CMK (cell line): Measurements from ENCODE around the gene RB1.

ENCODE experiments used
- DNase-seq: peaks from one replicate; pipeline ENCODE4 v3.0.0-alpha.2; 2010; ENCODE audit warnings: low read depth

The RB1 gene

DNA sequence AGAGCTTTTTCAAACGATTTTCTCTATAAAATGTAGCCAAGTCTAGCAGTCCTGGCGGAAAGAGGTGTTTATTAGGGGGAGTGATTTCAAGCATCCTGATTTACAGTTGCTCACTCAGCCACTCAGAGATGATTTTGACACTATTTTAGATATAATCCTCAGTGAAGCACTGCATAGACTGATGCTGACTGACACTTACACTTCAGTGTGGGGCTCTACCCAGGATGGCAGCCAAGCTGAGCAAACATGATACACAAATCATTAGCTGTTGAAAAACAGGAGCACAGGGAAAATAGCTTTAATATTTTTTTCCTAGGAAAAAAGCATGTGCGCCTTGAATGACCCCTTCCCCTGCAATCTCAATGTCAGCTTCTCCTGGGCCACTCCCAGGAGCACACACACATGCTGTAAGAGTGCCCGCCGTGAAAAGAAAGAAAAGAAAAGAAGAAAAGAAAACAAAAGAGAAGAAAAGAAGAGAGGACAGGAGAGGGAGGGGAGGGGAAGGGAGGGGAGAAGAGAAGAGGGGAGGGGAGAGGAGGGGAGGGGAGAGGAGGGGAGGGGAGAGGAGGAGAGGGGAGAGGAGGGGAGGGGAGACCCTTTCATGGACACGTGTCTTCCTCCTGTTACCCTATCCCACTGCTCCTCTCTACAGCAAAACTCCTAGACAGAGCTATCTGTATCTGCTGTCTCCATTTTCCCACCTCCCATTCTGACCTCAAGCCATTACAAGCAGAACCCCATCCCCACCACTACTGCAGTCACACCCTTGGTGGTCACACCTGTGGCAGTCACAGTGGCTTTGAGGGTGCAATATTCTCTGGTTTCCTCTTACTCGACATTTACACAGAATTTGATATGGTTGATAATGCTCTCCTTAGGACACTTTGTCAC, 193.0 kb downstream of the RB1 start:
- no peak for DNase-seq

DNA sequence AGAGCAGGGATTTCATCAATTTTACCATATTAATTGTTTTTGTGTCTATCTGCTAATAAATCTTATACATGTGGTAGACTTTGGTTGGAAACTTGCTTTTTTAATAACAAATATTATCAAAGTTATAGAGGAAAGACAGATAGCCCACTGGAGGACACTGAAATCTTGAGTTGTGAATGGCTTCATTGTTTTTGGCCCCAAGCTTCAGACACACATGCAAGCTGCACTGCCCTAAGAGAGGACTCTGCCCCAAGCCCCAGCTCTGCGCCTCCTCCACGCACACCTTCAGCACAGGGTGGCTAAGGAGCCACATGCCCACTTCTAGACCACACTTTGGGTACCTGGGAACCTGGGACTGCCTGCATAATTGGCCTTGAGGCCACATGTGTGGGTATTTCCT, 194.1 kb downstream of the RB1 start:
- DNase-seq: no peak

DNA sequence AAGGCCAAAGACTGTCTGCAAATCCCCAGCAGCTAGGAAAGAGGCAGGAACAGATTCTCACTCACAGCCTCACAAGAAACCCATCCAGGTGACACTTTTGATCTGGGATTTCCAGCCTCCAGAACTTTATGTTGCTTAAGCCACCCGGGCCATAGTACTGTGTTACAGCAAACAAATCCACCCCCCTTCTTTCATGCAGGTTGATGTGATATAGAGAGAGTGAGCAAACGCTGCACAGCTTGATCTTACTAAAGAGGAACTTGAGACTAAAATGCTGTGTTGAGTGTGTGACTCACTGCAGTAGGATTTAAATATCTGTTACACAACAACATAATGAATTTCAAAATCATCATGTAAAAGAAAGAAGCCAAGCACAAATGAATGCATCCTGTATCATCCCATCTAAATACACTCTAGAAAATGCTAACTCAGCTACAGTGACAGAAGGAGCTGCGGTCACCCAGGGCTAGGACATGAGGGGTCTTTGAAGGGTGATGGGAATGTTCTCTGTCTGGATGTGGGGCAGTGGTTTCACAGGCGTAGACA, 197.2 kb downstream of the RB1 start:
- DNase-seq: no peak

DNA sequence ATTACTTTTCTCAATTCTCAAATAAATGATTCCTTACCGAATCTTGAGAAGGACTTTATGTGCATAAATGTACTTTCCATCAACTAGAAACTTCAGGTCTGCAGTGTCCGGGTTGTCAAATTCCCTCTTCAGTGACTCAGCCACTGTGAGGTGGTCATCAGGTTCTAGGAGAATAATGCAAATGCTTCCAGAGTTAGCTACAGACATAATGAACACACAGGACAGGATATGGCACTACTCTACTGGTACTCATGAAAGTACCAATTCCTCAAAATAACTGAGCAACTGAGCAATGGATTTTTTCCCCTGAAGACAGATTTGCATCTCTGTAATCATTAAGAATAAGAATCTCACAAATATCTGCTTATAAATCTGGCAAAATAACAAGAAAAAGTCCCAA, 198.2 kb downstream of the RB1 start:
- DNase-seq: no peak

DNA sequence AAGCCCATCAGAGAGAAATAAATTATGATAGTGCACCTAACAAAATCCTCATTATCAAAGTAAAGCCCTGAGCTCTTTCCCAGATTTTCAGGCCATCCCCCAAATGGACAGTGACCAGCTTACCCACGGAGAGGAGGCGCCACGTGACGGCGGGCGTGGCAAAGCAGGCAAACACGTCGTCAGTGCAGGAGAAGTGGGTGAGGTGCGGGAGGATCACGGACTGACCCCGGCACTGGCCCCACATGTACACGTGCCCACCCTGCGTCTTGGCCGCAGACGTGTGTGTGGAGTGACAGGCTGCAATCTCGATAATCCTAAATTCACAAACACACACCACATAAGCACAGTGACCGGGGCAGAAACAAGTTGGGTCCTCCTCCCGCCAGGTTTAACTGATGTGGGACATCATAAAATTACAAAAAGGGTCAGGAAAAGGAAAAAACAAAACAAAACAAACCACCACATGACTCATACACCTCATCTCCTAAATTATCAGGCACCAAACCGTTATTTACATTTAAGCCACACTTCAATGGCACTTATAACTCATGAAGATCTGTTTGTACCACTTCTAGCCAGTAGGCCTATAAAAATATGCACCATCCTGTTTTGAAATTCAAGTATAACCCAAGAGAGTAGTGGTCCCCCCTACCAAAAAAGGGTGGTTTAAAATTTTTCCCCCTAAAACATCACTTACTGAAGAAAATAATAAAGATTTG, 199.2 kb downstream of the RB1 start:
- DNase-seq: no peak

DNA sequence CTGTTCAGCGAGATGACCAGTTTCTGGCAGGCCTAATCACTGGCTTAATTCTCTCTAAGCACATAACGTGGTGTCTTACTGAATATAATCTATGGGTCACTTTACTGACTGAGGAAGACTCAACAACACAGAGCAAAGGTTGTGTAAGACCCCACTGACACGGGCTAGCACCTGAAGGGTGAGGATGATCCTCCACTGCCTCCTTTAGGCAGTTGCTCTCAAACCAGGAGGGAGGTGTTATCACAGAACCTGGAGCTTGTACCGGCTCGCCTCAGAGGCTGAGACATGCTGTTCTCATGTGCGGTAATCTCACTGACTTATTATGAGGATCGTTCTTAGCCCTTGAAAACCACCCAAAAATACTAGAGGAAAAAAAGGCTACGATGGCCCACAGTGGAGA, 201.1 kb downstream of the RB1 start:
- DNase-seq: no peak

DNA sequence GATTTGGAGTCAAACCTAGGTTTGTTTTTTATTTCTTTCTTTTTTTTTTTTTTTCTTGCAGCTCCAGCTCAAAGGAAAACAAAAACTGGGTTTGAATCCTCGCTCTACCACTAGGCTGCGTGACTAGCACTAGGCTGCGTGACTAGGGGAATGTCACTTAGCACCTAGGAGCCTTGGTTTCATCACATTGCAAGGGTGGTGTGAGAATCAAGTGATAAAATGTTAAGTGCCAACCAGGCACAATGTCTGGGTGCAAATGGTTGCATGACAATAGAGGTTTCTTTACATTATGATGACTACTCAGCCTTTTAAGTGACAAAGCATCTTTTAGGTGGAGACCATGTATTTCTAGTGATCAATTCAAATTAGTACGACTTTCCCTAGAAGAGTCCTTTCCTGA, 201.5 kb downstream of the RB1 start:
- no peak for DNase-seq

DNA sequence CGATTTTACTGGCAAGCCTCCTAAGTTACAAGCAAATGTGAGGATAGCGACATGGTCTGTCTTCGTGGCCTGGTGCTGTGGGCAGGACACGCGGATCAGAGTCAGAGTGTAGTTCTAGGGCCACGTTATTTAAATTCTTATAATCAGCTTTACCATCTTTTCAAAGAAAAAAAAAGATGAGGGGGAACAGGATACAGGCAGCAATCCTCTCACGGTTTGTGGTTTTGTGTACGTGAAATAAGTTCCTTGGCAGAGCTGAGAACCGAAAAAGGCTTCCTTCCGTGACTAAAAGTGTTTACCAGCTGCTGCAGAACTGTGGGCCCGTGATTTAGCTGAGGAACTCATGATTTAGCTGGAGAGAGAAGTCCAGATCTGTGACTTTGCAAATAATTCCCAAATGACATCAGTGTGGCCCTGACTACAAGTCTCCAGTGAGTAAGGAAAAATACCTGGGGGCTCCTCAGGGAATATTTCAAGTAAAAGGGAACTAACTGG, 202.1 kb downstream of the RB1 start:
- DNase-seq: no peak

DNA sequence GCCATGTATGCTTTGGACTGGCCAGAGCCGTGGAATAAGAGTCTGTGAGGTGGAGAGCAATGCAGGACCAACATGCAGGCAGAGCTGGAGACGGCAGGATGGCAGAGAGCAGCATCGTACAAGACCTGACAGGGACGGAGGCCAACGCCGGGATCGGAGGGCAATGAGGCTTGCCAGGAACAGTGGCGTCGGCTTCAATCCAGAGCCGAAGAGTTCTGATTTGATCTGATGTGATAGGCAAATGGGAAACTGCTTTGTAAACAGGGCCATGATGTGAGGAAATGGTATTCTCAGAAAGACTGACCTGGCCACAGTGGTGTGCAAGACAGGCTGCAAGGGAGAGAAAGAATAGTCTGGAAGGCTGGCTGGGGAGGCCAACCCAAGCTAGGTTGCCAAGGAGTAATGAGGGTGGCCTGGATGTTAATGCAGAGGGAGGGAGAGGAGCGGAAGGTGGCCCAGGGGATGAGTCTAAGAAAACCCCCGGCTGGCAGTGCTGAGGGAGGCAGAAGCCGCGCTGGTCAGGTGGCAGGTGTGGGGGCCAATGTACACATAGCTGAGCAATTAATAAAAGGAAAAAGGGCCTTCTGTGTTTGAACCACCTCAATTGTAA, 202.6 kb downstream of the RB1 start:
- DNase-seq: no peak

DNA sequence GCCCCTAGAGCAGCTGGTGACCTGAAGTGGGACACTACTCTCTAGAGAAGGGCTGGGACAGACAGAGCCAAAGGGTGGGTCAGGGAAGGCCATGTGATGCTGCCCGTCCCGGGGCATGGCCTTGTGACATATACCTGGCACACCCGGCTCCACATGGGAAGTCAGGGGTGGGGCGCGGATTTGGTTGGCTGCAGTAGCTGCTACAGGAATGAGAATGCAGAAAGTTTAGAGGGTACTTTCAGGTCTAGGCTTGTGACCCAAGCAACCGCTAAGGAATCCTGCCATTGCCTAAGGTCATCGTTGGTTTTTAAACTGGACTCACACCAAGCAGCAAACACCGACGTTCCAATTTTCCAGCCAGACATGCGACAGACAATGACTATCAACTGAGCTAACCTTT, 203.5 kb downstream of the RB1 start:
- DNase-seq: no peak

DNA sequence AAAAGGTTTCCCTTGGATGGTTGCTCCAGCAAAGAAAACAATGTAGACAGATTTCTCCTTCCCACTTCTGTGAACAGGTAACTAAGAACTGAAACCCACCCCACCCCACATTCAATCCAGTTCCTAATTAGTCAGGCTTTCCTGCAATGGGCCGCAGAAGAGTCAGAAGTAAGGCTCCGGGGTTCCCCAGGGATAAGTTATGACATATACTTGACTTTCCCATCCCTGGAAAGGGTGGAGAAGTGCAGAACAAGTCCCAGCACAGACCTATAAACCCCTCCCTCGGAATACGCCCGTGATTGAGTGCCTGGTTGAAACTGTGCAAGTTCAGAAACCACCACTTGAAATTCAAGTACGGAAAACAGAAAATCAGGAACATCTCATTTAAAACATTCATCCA, 204.5 kb downstream of the RB1 start:
- no peak for DNase-seq

DNA sequence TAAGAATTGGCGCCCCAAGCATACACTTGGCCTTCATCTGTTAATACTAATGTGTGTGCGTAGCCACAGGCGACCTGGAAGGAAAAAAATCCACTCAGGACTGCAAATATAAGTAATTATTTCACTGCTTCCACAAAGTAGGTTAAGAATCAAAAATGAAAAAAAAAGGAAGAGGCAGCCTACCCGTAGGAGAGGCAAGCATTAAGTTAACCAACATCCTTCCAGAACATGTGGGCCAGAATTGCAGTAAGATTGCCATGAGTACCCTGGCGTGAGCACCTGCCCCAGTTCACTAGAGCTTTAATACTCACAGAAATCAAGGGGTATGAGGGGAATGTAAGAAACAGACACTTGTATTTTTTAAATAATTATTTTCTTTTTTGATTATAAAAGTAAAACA, 207.1 kb downstream of the RB1 start:
- DNase-seq: no peak

DNA sequence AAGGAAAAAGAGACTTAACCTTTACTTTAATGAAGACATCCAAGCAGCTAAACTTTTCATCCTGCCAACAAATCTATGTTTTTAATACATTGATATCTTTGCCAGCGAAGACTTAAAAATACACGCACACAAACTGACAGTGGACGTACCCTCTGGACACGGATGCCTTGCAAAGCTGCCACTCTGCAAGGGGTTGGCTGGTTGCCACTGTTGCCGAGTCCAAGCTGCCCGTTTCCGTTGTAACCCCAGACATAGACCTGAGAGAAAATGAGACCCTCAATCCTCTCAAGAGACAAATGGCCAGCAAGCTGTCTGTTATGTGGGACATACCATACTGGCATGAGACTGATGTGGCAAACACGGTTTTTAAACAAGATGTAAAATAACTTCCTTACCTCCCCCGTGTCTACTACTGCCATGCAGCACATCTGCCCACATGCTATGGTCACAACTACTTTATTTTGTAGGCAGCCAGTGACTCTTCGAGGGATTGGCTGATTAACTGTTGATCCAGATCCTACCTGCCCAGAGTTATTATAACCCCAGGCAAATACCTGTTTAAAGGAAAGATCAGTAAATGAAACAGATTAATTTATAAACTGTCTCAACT, 208.2 kb downstream of the RB1 start:
- DNase-seq: no peak

DNA sequence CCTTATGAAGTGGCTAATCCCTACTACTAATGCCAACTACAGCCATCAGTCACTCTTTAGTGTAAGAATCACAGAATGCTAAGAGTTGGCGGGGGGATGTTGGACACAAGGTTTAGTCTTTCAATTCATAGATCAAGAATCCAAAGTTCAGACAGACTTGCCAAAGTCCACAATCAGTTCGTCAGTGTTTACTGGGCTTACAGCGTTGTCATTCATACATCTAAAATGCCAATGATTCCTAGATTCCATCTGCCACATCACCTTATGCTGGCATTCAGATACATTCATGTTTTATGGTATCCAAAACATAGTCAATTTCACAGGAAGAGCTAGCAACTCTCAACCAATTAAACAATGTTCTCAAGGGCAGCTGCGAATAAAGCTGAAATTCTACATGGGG, 211.2 kb downstream of the RB1 start:
- no peak for DNase-seq

DNA sequence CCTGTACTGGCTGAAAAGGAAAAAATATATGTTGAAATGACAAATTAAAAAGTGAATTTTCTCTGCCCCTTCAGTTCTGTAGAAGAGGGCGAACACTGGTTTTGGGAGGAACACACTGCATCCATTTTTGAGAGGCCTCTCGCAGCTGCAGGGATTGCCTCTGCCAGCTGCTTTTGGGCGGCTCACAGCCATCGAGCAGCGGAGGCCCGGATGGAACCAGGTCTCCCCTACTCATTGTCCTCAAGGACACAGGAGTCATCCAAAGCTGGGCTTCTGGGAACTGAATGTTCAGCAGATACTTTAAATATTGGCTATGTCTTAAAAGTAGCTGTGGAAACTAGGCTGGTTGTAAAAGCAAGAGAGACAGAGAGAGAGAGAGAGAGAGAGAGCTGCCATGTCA, 212.2 kb downstream of the RB1 start:
- no peak for DNase-seq

DNA sequence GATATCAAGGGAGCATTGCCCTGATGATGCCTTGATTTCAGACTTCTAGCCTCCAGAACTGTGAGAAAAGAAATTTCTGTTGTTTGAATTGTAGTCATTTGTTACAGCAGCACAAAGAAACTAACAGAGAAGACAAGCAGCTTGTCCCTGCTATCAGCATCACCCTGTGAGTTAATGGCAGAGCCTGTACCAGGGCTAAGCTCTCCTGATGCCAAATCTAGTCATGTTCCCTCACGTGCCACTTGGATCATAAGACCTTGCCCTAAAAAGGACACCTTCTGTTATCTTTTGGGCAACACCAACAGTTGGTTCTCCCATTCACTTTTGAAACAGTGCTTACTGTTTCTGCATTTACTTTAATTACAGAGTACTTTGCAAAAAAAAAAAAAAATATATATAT, 214.5 kb downstream of the RB1 start:
- DNase-seq: no peak

DNA sequence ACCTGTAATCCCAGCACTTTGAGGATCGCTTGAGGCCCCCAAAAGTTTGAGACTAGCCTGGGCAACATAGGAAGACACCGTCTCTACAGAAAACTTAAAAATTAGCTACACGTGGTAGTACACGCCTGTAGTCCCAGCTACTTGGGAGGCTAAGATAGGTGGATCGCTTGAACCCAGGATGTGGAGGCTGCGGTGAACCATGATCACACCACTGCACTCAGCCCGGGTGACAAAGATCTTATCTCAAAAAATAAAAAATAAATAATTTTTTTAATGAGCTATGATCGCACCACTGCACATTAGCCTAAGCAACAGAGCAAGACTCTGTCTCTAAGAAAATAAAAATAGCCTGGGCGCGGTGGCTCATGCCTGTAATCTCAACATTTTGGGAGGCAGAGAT, 222.7 kb downstream of the RB1 start:
- DNase-seq: no peak

DNA sequence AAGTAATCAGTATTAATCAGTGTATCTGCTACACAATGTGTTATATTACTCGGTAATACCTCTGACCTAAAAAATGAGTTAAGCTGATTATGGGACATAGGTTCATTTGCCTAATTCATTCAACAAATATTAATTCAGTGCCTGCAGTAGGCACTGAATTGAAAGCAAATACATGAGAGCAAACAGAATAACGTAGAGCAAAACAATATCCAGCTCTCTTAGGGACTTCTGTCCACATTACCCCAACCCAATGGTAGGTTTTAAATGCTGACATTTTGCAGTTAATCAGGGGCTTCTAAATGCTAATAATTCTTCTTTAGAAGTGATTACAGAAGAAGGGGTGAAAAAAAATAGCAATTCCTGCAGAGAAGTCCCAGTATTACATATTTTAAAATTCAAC, 224.4 kb downstream of the RB1 start:
- no peak for DNase-seq

DNA sequence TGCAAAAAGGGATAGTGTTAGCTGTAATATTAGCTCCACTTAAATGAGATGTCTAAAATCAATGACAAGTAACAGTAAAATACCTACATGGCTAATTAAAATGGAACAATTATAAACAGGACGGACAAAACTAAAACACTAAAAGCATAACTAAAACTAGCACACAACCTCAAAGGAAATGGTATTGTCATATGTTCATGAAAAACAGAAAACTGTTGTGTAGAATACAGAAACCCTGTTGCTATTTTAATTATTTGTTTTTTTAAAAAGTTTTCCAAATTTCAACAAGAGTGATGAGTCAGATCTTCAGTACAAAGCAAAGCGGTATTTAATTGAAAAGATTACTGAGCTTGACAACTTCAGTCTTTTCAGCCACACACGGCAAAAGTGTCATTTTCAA, 225.2 kb downstream of the RB1 start:
- no peak for DNase-seq

DNA sequence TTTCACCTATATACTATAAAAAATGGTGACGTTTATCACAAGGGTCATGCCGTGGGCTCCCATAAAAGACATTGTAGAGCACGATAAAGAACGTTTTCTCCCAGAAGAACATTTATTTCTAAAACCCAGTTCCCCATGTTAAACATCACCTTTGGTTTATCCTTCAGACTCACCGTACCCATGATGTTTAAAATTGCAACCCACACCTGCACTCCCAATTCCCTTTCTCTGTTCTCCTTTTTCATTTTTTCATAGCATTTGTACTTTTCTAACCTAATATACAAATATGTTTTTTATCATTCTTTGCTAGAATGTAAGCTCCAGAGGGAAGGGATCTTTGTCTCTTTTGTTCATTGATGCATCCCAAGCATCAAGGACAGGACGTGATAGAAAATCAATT, 227.3 kb downstream of the RB1 start:
- DNase-seq: no peak
